ENCODE results near the gene MTUS2.

Gene MTUS2

DNA sequence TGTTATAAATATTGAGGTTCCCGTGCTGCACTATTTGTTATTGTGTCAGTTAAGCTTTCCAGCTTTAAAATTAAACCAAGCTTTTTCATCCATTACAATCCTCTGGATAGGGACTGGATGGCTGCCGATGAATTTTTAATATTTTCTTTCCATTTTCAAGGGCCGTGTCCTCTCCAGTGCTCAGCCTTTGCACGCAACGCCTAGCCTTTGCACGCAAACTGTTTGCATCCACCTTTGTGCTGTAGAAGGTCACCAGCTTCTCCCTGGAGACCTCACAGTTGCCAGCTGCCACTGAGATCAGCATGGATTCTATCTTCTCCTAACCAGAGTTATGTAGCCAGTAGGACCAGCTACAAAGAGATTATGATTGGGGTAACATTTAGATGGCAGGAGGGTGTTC is 534.9 kb downstream of the MTUS2 start:
- Histone ChIP-seq H3K36me3 (ENCODE audit: control insufficient read depth in 2 of 2, insufficient read depth in 2 of 2, low read length in 2 of 2) (no peaks in the 10 kb centered on the region), H3K9ac (ENCODE audit: low read length in 2 of 2) (no peak overlapping the region), H3K4me1 (ENCODE audit: control insufficient read depth, insufficient read depth, low read length) (no peaks in the 10 kb centered on the region), H3K9me3 (ENCODE audit: control insufficient read depth in 2 of 2, low read length in 2 of 2) (no peaks in the 10 kb centered on the region), H3K27me3 (ENCODE audit: control insufficient read depth in 1 of 2, insufficient read depth in 2 of 2, low read length in 2 of 2) (peaks cover 0 to 2% of the 10 kb centered on the region in 2 donors), H3K27ac (ENCODE audit: low read length) (no peak overlapping the region), H3K4me3 (ENCODE audit: low read length in 2 of 2) (no peak overlapping the region)

DNA sequence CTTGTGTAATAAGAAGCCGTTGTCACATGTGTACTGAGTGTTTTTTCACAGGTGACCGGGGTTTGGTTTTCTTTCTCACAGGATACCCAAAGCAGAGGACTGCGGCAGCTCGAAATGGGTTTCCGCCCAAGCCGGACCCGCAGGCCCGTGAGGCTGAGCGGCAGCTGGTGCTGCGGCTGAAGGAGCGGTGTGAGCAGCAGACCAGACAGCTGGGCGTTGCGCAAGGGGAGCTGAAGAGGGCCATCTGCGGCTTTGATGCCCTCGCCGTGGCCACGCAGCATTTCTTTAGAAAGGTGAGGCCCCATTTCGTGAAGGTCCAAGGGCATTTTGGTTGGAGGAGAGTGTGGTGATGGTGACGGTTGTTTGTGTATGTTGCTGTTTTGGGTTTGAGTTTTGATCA is 539.0 kb downstream of the MTUS2 start:
- no peaks in the 10 kb centered on the region for H3K9me3 ChIP-seq (ENCODE audit: control insufficient read depth in 2 of 2, low read length in 2 of 2)
- no peak overlapping the region for H3K9ac ChIP-seq (ENCODE audit: low read length in 2 of 2)
- H3K4me1 ChIP-seq (ENCODE audit: control insufficient read depth, insufficient read depth, low read length) = peaks cover 2% of the 10 kb centered on the region
- no peak overlapping the region for H3K27ac ChIP-seq (ENCODE audit: low read length)
- peaks cover 0 to 2% of the 10 kb centered on the region in 2 donors for H3K27me3 ChIP-seq (ENCODE audit: control insufficient read depth in 1 of 2, insufficient read depth in 2 of 2, low read length in 2 of 2)
- no peaks in the 10 kb centered on the region for H3K36me3 ChIP-seq (ENCODE audit: control insufficient read depth in 2 of 2, insufficient read depth in 2 of 2, low read length in 2 of 2)
- H3K4me3 ChIP-seq (ENCODE audit: low read length in 2 of 2) = no peak overlapping the region

DNA sequence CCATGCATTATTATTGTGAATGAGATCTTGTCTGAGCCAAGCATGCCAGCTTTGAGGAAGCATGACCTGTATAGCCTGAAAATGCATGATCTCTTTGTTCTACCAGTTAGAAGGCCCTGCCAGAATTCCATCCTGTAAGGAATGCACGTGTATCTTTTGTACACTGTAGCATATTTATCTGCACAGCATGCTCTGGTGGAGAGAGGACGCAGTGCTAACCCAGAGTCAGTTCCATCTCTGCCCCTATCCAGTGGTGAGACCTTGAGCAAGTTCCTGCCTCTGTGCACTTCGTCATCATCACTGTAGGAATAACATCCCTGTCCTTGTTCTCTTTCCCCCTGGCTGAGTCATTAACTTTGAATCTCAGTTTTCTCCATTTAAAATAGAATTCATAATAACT is 541.6 kb downstream of the MTUS2 start:
- Histone ChIP-seq H3K36me3 (ENCODE audit: control insufficient read depth in 2 of 2, insufficient read depth in 2 of 2, low read length in 2 of 2) (no peaks in the 10 kb centered on the region), H3K9me3 (ENCODE audit: control insufficient read depth in 2 of 2, low read length in 2 of 2) (no peaks in the 10 kb centered on the region), H3K9ac (ENCODE audit: low read length in 2 of 2) (no peak overlapping the region), H3K4me3 (ENCODE audit: low read length in 2 of 2) (no peak overlapping the region), H3K27ac (ENCODE audit: low read length) (no peak overlapping the region), H3K27me3 (ENCODE audit: control insufficient read depth in 1 of 2, insufficient read depth in 2 of 2, low read length in 2 of 2) (no peaks in the 10 kb centered on the region), H3K4me1 (ENCODE audit: control insufficient read depth, insufficient read depth, low read length) (peaks cover 2% of the 10 kb centered on the region)

DNA sequence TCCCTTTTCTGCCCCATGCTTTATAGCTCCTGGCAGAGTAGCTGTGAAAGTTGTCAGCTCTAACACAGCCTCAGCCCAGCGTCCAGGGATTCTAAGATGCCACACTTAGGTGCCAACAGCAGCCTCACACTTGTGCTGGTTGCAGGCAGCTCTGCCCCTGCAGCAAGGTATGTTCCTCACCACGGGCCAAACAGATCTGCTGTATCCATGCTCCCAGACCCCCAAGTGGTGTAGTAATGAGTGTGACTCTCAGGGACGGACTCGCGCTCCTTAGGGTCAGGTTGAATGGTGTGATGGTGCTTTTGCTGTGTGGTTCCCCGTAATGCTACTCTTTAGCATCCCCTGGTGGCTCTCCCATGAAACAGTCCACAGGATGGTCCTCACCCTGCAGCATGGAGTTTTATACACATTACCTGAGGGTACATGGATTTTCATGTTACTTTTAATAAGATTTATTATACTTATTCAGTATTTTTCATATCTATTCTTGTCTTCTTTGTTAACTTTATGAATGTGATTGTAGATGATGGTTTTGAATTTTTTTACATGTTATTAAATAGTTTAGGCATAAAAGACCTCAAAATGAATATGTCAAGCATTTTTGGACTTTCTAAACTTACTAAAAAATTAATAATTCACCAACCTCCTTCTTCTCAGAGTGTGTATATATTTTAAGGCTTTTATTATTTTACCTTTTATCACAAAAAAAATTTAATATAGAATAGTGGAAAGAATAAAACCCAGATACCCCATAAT is 542.9 kb downstream of the MTUS2 start:
- peaks cover 2% of the 10 kb centered on the region for H3K4me1 ChIP-seq (ENCODE audit: control insufficient read depth, insufficient read depth, low read length)
- no peak overlapping the region for H3K9ac ChIP-seq (ENCODE audit: low read length in 2 of 2)
- H3K4me3 ChIP-seq (ENCODE audit: low read length in 2 of 2) = peak overlapping the region; percentile 59 to 63
- H3K36me3 ChIP-seq (ENCODE audit: control insufficient read depth in 2 of 2, insufficient read depth in 2 of 2, low read length in 2 of 2) = no peaks in the 10 kb centered on the region
- H3K27me3 ChIP-seq (ENCODE audit: control insufficient read depth in 1 of 2, insufficient read depth in 2 of 2, low read length in 2 of 2) = no peaks in the 10 kb centered on the region
- no peaks in the 10 kb centered on the region for H3K9me3 ChIP-seq (ENCODE audit: control insufficient read depth in 2 of 2, low read length in 2 of 2)
- H3K27ac ChIP-seq (ENCODE audit: low read length) = no peak overlapping the region

- Histone ChIP-seq H3K4me3 (ENCODE audit: low read length in 2 of 2) (no peak overlapping the region), H3K9me3 (ENCODE audit: control insufficient read depth in 2 of 2, low read length in 2 of 2) (no peaks in the 10 kb centered on the region), H3K4me1 (ENCODE audit: control insufficient read depth, insufficient read depth, low read length) (no peaks in the 10 kb centered on the region), H3K27ac (ENCODE audit: low read length) (no peak overlapping the region), H3K27me3 (ENCODE audit: control insufficient read depth in 1 of 2, insufficient read depth in 2 of 2, low read length in 2 of 2) (peaks cover 0 to 2% of the 10 kb centered on the region in 2 donors), H3K9ac (ENCODE audit: low read length in 2 of 2) (no peak overlapping the region), H3K36me3 (ENCODE audit: control insufficient read depth in 2 of 2, insufficient read depth in 2 of 2, low read length in 2 of 2) (no peaks in the 10 kb centered on the region)
These were observed 549.1 kb downstream of the MTUS2 start for GRCh38 chr13:29369060-29369743.

DNA sequence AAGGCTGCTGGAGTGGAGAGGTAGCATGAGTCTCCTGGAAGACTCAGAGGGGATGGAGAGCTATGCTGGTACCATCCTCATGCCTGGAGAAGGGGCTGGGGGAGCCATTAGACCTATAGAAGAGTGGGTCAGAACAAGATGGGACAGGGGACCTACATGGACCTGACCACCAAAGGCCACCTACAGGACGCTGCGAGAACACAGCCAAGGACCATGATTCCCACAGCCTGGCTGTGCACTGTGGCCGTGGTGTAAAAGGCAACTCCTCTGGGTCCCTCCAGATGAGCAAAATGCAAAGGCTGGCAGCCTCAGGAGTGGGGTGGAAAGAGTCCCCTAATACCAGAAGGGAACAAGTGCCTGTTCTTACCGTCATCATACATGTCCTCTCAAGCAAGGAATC is 559.1 kb downstream of the MTUS2 start:
- H3K27ac ChIP-seq (ENCODE audit: low read length) = no peak overlapping the region
- H3K4me3 ChIP-seq (ENCODE audit: low read length in 2 of 2) = no peak overlapping the region
- no peaks in the 10 kb centered on the region for H3K27me3 ChIP-seq (ENCODE audit: control insufficient read depth in 1 of 2, insufficient read depth in 2 of 2, low read length in 2 of 2)

DNA sequence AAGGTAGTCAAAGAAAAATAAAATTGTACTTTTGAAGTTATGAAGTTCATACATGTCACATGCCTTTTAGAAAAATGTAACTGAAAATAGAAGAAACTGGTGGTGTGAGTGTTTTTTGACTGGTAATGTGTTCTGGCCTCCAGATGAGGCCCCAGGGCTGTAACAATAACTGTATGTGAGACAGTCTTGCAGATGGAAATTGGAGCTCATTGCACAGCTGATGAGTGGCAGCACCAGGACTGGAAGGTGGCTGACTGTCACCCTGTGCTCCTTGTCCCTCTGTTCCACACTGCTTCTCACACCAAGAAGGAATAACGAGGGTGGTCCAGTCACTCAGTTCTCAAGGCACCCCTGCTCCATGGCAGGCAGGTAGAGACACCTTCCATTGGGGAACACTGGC is 559.7 kb downstream of the MTUS2 start:
- Histone ChIP-seq H3K27ac (ENCODE audit: low read length) (no peak overlapping the region), H3K4me3 (ENCODE audit: low read length in 2 of 2) (no peak overlapping the region), H3K4me1 (ENCODE audit: control insufficient read depth, insufficient read depth, low read length) (no peaks in the 10 kb centered on the region), H3K27me3 (ENCODE audit: control insufficient read depth in 1 of 2, insufficient read depth in 2 of 2, low read length in 2 of 2) (no peaks in the 10 kb centered on the region), H3K9ac (ENCODE audit: low read length in 2 of 2) (no peak overlapping the region), H3K9me3 (ENCODE audit: control insufficient read depth in 2 of 2, low read length in 2 of 2) (no peaks in the 10 kb centered on the region), H3K36me3 (ENCODE audit: control insufficient read depth in 2 of 2, insufficient read depth in 2 of 2, low read length in 2 of 2) (no peaks in the 10 kb centered on the region)

More for the DNA sequence above, 559.1 kb downstream of the MTUS2 start:
- Histone ChIP-seq H3K36me3 (ENCODE audit: control insufficient read depth in 2 of 2, insufficient read depth in 2 of 2, low read length in 2 of 2) (no peaks in the 10 kb centered on the region), H3K9ac (ENCODE audit: low read length in 2 of 2) (no peak overlapping the region), H3K9me3 (ENCODE audit: control insufficient read depth in 2 of 2, low read length in 2 of 2) (no peaks in the 10 kb centered on the region), H3K4me1 (ENCODE audit: control insufficient read depth, insufficient read depth, low read length) (no peaks in the 10 kb centered on the region)

DNA sequence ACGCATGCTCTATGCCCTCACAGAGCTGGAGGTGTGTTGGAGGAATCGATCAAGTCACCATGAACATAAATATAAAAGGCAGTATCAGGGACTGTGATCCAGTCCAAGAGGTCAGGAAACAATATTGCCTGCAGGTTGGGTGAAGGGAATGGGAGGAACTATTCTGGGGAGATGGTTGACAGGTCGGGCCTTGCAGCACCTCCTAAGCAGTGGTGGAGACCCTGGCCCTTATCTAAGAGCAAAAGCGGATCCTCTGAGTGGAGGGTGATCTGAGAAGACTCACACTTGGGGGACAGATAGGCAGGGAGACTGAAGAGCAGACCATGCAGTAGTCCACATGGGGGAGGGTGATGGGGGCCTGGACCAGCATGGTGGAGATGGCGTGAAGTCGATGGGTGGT is 561.9 kb downstream of the MTUS2 start:
- Histone ChIP-seq H3K9me3 (ENCODE audit: control insufficient read depth in 2 of 2, low read length in 2 of 2) (no peaks in the 10 kb centered on the region), H3K27ac (ENCODE audit: low read length) (no peak overlapping the region), H3K9ac (ENCODE audit: low read length in 2 of 2) (no peak overlapping the region), H3K4me1 (ENCODE audit: control insufficient read depth, insufficient read depth, low read length) (no peaks in the 10 kb centered on the region), H3K36me3 (ENCODE audit: control insufficient read depth in 2 of 2, insufficient read depth in 2 of 2, low read length in 2 of 2) (no peaks in the 10 kb centered on the region), H3K4me3 (ENCODE audit: low read length in 2 of 2) (no peak overlapping the region), H3K27me3 (ENCODE audit: control insufficient read depth in 1 of 2, insufficient read depth in 2 of 2, low read length in 2 of 2) (no peaks in the 10 kb centered on the region)

- no peaks in the 10 kb centered on the region for H3K27me3 ChIP-seq (ENCODE audit: control insufficient read depth in 1 of 2, insufficient read depth in 2 of 2, low read length in 2 of 2)
- no peaks in the 10 kb centered on the region for H3K9me3 ChIP-seq (ENCODE audit: control insufficient read depth in 2 of 2, low read length in 2 of 2)
- no peak overlapping the region for H3K9ac ChIP-seq (ENCODE audit: low read length in 2 of 2)
- H3K4me1 ChIP-seq (ENCODE audit: control insufficient read depth, insufficient read depth, low read length) = no peaks in the 10 kb centered on the region
- no peaks in the 10 kb centered on the region for H3K36me3 ChIP-seq (ENCODE audit: control insufficient read depth in 2 of 2, insufficient read depth in 2 of 2, low read length in 2 of 2)
- no peak overlapping the region for H3K4me3 ChIP-seq (ENCODE audit: low read length in 2 of 2)
- H3K27ac ChIP-seq (ENCODE audit: low read length) = no peak overlapping the region
These were observed 563.3 kb downstream of the MTUS2 start for GRCh38 chr13:29383476-29383875.

GRCh38 chr13:29384466-29384865 is 564.3 kb downstream of the MTUS2 start:
- Histone ChIP-seq H3K4me3 (ENCODE audit: low read length in 2 of 2) (no peak overlapping the region), H3K9me3 (ENCODE audit: control insufficient read depth in 2 of 2, low read length in 2 of 2) (no peaks in the 10 kb centered on the region), H3K27me3 (ENCODE audit: control insufficient read depth in 1 of 2, insufficient read depth in 2 of 2, low read length in 2 of 2) (no peaks in the 10 kb centered on the region), H3K36me3 (ENCODE audit: control insufficient read depth in 2 of 2, insufficient read depth in 2 of 2, low read length in 2 of 2) (no peaks in the 10 kb centered on the region), H3K9ac (ENCODE audit: low read length in 2 of 2) (no peak overlapping the region), H3K27ac (ENCODE audit: low read length) (no peak overlapping the region), H3K4me1 (ENCODE audit: control insufficient read depth, insufficient read depth, low read length) (no peaks in the 10 kb centered on the region)

GRCh38 chr13:29384871-29385270 is 564.7 kb downstream of the MTUS2 start:
- Histone ChIP-seq H3K9me3 (ENCODE audit: control insufficient read depth in 2 of 2, low read length in 2 of 2) (no peaks in the 10 kb centered on the region), H3K27ac (ENCODE audit: low read length) (no peak overlapping the region), H3K4me1 (ENCODE audit: control insufficient read depth, insufficient read depth, low read length) (no peaks in the 10 kb centered on the region), H3K36me3 (ENCODE audit: control insufficient read depth in 2 of 2, insufficient read depth in 2 of 2, low read length in 2 of 2) (no peaks in the 10 kb centered on the region), H3K4me3 (ENCODE audit: low read length in 2 of 2) (no peak overlapping the region), H3K9ac (ENCODE audit: low read length in 2 of 2) (no peak overlapping the region), H3K27me3 (ENCODE audit: control insufficient read depth in 1 of 2, insufficient read depth in 2 of 2, low read length in 2 of 2) (no peaks in the 10 kb centered on the region)

Data from stomach smooth muscle (tissue), 2 donors.